Stimulated activated CD4-positive, alpha-beta T cell treated with anti-CD3 and anti-CD28 coated beads, Interleukin-15, amount 100 ng/mL, for 24 hours (primary cell): Measurements from ENCODE around the gene EHD3.
"Not testable (repeated sequence)": the region's sequence is repeated elsewhere in the genome, so short reads cannot be mapped to it uniquely, and the experiment has no call there.

Experiments used
- DNase-seq: peaks from one replicate; pipeline ENCODE4 v3.0.0-alpha.2; 2020

Gene EHD3

DNA sequence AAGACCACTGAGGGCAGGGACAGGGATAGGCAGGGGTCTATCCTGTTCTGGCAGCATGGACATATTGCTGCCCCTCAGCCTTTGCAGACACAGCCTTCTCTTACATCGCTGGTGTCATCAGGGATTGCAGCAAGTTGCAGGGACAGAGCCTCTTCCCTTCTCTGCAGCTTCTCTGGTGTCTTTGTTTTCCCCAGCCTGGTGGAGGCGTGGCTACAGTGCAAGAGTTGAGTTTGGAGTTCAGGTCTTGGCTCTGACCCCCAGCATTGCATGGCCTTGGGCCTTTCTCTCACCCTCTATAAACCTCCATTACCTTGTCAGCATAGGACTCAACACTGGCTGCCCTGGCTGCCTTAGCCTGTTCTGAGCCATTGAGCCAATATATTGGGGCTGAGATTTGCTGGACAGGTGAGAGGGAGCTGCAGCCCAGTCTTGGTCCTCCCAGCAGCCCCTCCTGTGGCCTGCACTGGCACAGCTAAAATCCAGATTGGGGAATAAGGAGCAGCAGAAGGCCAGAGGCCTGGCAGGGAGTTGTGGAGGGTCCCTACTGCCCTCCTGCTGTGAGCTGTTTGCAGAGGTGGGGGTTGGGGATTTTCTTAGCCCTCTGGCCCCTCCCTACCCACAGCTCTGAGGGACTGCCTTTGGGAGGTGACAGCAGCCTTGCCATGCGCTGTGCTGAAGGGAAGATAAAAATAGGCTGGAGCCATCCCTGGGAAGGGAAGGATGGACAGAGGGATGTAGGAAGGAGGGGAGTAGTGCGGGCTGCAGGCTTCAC lies 22.8 kb downstream of the EHD3 start:
- no peak for DNase-seq

DNA sequence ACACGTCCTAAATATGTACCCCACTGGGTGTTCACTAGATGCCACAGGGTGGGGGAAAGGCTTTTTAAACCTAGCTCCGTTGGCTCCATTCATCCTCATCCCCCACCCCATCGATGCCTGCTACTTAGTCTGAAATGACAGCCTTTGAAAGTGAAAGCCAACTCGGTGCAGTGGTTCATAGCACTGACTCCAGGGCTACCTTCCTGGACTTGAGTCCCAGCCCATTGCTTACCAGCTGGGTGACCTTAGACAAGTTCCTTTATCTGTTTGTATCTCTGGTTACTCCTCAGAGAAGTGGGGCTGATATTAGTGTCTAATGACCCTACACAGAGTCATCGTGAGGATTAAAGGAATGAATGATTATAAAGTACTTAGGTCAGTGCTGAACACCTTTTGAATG lies 24.4 kb downstream of the EHD3 start:
- DNase-seq = no peak

DNA sequence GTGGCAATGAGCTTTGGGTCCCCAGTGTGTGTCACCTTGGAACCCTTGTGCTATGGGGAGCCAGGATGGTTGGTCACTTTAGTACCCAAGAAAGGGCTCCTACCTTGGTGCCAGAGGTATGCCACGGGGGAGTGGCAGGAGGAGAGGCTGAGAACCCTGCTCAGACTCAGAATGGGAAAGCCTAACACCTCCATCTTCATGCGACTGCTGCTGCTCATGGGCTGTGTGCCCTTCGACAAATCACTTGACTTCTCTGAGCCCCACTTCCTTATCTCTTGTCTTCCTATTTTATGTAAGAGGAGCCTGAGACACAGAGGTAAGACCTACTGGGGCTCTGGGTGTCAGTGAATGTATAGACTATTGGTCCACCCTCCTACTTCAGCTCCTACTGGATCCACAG lies 25.1 kb downstream of the EHD3 start:
- DNase-seq = no peak

DNA sequence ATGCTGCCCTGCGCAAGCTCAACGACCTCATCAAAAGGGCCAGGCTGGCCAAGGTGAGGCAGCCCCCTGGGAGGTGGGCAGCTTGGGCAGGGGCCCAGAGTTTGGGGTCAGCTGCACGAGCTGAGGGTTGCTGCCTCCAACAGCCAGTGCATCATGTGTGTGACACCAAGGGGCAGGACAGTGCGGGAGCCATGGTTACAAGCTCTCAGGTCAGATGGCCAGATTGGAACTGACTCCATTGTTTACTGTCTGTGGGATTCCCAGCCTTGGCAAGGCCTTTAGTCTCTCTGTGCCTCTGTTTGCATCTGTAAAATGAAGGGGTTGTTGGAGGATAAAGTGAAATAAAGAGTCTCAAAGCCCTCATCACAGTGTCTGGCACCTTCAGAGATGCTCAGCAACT lies 26.9 kb downstream of the EHD3 start:
- DNase-seq = no peak

DNA sequence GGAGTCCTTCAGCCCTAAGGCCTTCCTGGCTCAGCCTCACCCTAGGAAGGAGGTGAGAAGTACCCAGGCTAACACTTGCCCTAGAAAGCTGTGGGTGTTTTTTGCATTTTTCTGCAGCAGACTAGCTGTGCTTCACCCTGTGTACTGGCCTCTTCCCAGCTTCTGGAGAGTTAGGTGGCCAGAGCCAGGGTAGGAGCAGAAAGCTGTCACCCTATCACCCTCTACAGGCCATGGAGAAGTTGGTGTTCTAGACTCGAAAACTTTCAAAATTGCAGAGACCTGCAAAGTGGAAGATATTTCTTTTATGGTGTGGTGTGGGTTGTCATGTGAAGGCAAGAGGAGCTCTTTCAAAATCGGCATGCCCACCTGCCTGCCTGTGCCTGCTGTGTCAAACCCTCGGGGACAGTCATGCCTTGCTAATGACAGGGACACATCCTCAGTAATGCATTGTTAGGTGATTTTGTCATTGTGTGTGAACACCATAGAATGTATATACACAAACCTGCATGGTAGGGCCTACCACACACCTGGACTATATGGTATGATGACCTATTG lies 29.8 kb downstream of the EHD3 start:
- DNase-seq = no peak

DNA sequence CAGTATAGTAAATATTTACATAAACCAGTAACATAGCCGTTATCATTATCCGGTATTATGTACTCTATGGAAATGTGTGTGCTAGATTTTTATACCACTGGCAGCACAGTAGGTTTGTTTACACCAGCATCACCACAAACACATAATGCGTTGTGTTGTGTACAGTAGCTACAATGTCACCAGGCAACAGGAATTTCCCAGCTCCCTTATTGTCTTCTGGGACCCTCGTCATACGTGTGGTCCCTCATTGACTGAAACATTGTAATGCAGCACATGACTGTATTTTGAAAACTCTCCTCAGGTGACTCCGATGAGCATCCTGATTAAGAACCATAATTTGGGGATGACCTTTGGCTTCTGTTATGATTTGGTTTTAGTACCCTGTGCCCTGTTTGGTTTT lies 31.3 kb downstream of the EHD3 start:
- no peak for DNase-seq

DNA sequence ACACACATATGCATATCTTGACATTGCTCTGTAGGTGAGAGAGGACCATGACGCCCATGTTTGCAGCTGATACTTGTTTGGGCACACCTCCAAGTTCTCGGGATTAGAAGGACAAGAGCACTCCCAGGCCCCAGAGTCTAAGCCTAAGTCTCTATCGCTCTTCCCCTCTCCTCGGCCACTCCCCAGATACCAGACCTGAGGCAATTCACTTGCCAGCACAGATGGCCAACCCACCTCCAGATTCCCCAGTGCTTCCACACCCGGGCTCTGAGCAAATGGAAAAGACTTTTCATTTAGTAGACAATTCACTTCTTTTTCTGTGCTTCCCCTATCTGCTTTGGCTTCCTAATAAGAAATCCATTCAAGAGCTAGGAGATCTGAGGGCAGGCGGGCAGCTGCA lies 32.9 kb downstream of the EHD3 start:
- DNase-seq = no peak

DNA sequence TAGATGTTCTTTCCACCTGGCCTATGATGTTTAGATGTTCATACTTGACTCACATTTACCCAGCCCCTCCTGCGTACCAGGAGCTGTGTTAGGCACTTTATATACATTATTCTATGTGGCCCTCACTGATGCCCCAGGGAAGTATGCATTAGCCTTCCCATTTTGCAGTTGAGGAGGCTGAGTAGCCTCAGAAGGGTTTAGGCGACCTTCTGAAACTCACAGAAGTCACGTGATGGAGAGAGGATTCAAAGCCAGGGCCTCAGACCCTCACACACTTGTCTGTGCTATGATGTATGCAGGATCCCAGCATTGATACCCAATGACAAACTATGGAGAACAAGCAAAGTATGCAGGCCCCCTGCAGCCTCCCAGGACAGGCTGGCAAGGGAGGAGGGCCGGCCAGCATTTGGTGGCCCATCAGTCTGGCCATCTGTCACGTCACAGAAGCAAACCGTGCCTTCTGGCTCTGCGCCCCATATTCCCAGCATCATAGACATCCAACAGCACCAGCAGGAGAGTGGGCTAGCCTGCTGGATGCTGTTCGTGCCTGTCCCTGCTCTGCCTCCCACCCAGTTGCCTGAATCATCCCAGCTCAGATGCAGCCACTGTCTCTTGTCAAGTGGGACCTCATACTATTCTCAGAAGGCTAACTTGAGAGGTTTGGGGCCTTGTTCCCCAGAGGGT lies 33.6 kb downstream of the EHD3 start:
- DNase-seq = no peak

DNA sequence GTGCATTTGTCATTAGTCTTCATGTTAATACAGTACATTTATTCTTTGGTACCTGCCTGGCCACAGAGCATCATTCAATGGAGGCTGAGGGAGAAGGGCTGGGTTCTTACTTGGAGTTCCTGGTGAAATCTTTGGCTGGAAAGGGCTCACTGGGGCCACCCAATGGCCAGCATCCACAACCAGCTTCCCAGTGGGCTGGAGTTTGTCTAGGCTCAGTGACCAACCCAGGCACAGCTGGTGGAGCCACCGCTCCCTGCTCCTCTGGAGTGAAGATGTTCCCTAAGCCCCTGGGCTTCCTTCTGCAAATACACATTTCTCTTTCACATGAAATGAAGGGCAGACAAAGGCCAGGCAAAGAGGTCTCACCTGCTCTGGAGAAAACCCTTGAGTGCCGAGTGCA lies 34.4 kb downstream of the EHD3 start:
- DNase-seq = no peak

DNA sequence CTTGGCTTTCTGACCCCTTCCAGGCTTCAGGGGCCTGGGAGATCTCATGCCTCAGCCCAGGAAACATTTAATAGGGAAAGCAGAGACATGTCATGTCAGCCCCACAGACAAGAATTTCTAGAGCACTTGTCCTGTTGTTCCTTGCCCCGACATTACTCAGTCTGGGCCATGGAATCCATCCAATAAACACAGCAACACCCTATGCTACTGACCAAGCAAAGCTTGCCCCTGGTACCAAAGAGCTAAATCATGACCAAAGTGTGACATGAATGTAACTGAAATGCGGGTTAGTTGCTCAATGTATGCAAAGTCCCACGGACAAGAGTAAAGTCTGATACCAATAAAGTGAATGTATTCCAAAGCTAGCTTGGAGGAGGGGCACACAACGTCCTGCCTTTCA lies 35.1 kb downstream of the EHD3 start:
- DNase-seq = no peak

DNA sequence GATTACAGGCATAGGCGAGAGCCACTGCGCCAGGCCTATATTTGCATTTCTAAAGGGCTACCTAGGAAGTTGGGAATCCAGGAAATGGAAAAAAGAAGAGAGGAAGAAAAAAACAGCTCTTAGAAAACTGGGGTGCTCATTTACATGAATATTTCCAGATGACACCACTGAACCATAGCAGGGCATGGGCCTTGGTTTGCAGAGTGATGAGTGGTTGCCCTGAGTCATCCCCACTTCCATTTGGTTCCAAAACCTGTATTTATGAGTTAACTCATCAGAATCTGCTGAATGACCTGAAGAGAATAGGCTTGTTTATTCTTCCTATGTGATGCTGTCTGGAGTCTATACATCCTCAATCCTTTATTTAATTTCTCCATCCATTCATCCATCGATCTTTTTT lies 36.2 kb downstream of the EHD3 start:
- no peak for DNase-seq

DNA sequence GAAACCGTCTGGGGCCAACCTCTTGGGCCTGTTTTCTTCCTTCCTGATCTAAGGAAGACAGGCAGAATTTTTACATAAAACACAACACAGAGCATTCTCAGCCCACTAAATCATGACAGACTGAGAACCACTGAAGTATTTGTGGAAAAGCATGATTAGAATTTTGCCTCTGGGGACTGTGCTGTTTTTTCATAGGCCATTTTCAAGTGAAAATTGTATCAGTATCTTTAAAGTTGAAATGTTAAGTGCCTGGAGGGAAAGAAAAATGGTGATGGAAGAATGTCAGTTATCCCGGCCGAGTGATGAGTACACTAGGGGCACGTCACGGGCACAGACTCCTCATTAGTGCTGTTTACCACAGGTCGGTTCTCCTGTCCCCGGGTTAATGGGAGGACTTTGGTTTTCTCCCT lies 36.9 kb downstream of the EHD3 start:
- DNase-seq = no peak

DNA sequence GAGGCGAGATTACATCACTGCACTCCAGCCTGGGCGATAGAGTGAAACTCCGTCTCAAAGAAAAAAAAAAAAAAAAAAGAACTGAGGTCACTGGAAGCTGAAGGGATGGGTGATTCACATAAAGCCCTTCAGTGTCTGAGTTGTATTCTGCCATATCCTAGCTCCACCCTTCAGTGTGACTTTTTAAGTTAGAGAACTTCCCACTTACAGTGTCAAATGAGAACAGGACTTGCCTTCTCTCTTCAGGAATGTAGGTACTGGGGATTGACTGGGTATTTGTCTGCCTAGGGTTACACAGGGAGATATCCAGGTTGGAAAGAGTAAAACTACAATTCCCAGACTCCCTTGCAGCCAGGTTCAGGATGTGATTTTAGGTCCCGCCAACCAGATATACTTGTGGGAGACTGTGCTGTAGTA lies 37.9 kb downstream of the EHD3 start:
- DNase-seq = no peak

DNA sequence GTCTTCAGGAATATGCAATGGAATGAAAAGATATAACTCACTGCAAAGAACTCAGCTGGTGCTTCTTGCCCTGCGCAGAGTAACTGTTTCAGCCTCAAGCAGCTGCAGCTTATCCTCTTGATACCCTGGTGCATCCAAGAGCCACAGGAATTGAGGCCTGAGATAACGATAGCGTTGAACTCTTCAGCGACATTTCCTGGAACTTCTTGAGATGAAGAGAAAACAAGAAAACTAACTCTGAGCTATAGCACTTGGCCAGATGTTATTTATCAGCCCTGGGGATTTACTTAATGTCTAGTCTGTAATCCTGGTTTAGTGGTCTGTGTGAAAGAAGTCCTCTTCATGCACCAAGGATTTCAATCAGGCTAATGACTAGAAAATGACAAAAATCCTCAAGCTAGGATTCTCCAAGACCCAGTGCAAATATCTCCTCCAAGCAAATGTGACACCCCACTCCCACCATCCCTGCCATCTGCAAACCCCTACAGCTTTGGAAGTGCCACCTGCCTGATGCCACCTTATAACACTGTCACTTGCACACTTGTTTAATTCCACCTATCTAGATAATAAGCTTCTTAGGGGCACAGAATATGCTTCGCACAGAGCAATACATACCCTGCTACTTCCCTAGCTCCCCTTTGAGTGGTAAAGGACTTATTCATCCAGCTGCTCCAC lies 40.6 kb downstream of the EHD3 start:
- no peak for DNase-seq

DNA sequence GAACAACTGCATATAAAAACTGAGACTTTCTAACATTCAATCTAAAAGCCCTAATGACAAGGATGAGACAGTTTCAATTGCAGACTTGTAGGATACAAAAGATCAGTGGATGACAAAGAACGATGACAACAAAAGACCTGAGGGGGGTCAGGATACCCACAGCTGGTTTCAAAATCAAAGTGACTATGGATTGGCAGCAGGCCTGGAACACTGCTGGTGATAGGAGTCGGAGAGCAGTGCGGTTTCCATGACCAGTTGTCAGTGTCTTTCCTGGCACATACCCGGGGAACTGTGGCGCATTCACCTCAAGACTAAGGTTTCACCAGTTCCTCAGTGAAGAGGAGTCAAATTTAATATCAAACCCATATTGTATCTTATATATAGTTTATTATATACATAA lies 42.0 kb downstream of the EHD3 start:
- no peak for DNase-seq

DNA sequence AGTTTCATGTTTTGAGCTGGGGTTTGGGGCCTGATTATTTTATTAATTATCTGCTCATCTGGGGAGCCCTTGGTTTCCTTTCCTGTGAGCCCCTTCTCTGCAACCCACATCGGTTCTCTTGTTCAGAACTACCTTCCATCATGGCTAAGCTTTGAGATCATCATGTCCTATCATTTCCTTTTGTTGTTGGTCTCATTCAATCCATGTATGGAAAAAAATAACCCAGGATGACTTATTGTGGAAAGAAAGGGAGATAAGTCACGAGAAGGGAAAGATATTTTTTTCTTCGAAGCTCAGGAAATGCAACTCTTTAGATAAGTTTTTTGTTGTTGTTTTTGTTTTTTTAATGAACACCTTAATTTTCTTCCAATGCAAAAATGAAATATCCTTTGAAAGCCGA lies 43.7 kb downstream of the EHD3 start:
- DNase-seq = no peak

DNA sequence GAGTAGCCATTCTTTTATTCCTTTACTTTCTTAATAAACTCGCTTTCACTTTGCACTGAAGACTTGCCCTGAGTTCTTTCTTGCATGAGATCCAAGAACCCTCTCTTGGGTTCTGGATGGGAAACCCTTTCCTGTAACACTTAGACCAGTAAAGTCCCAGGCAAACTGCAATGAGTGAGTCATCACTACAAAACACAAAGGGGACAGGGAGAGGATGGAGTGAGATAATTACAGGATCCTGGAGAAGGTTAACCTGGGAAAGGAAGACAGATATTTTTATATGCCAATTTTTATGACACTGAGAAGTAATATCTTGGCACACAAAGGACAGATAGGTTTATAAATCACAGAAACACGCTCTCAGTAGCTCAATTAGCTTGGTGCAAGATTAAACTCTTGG lies 48.7 kb downstream of the EHD3 start:
- DNase-seq = no peak

DNA sequence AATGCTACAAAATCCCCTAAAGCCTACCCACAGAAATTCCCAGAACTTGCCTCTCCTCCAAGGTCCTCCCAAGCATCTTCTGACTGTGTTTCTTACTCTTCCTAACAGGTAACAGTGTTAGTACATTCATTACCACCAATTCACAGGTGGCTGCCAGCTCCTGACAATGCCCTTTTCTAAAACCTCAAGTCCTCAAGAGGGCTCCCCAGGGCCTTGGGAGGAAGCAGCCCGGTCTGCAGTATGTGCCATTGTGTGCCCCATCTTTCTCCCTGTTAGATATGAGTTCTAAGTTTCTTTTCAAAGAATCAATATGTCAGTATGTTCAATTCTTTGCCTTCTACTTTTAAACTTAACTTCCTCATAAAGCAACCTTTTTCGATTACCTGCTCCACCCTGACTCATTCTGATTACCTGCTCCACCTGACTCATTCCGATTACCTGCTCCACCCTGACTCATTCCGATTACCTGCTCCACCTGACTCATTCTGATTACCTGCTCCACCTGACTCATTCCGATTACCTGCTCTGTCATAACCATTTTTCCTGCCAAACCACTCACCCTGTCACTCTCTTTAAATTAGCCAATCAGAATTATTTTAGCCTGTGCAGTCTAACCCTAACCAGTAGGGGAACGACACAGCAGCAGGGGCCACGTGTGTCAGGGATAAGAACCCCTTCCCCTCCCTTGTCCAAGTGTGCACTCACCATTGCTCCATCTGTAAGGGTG lies 49.4 kb downstream of the EHD3 start:
- DNase-seq = not testable (repeated sequence)

DNA sequence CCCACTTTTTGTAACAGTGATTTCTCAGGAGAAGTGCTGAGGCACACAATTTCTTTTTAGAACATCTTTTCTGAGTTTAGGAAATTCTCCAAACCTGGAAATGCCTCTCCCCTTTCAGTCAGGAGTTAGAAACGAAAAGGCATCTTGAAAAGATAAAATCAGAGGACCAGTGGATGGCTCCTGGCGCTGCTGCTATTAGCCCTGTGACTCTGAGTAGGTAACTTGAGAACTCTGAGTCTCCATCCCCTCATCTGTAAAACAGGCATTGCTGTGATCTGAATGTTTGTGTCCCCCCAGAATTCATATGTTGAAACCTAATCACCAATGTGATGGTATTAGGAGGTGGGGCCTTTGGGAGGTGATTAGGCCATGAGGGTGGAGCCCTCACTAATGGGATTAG lies 50.2 kb downstream of the EHD3 start:
- DNase-seq = no peak

DNA sequence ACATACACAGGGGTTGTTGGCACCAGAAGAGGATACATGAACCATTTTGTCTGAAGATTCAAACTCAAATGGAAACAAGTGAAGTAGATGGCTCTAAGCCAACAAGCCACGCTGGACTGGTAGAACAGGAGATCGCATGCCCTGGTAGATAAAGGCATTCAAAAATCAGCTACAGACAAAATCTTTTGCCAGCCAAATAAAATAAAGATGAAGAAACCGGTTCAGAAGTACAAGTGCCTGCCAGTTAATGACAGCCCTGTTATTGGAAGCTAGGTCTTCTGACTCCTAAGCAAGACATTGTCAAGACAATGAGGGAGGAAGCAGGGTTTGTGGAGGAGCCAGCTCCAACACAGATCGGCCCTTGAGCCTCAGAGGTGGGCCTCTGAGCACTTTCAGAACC lies 52.3 kb downstream of the EHD3 start:
- DNase-seq = no peak

DNA sequence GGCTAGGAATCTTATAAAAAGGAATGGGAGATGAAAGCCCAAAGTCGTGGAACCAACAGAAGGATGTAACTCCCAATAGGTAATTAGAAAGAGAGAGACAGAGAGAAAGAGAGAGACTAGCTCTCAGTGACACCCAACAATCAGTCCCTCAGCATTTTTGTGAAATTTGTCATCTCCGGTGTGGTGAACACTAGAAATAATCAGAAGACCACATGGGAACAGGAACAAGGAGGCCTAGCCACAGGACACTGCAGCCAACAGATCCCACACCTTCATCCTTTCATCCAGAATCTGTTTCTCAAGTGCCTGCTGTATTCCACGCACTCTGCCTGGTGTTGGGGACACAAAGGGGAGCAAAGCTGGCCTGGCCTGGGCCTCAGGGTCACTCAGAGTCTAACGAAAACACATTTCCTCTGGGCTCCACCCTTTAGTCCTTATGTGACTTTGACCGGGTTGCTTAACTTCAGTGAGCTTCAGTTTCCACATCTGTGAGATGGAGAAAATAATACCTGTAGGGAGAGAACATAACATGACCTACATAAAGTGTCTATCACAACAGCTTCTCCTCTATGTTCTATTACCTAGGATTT lies 53.1 kb downstream of the EHD3 start:
- DNase-seq = no peak

DNA sequence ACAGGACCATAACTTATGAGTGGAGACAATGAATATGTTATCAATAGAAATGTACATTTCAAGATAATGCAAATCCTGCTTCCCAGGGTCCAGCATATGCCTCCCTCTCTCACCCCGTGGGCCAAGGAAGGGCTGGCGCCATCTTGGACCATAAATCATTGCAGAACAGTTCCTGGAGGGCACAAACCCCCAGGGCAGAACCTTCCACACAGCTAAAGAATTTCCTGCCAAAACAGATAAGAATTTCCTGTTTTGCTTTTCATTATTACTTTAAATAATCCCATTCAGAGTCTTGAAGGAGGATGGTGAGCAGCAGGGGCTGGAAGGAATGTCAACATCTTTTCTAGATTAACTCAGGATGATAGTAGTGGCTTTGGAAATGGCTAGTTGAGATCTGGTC lies 53.7 kb downstream of the EHD3 start:
- DNase-seq = no peak

DNA sequence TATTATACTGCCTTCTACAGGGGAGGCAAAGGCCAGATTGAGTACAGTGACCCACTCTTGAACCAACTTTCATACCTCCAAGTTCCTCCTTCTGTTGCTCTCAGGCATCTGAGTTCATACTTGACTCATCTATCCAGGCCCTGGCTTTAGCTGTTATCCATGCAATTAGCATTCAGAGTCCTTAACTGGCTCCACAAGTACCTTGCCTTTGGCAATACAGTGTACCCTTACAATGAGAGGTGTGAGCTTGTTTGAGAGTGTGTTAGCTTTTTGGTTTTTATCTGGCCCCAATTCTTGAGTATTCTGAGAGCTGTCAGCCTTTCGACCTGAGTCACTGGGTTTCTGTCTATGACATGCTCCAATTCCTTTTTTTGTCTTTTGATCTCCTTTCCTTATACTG lies 60.2 kb downstream of the EHD3 start:
- no peak for DNase-seq
